ENCODE results near the gene CCDC9B.

DNA sequence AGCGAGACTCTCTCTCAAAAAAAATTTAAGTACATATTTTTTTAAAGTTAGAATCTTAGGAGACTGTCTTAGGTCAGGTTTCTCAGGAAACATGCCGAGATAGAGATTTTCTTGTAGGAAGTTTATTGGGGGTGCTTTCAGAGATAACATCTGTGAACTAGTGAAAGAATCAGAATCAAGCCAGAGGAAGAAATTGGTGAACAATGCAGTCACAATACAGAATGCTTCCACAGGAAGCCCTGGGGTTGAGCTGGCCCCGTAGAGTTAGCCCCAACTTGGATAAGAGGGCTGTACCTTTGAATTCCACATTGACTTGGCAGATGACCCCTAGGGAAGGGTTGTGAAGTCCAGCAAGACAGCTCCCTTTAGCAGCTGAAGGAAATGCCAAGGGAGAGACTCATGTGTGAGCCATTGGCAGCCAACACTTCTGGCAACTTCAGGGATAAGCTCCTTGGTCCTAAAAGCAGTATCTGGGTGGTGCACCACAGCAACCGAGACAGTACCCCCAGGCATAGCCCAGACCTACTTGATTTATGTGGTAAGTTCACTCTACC lies 25.9 kb downstream of the CCDC9B start:
- TF ChIP-seq CTCF (IDR thresholded peaks at IDR 0.05; ENCODE audit: insufficient read depth, low read length) (no peak), POLR2AphosphoS5 (IDR thresholded peaks at IDR 0.05; ENCODE audit: low read depth) (no peak), GABPA (IDR thresholded peaks at IDR 0.05; ENCODE audit: low read depth) (no peak), SPI1 (IDR thresholded peaks at IDR 0.05; ENCODE audit: borderline replicate concordance, low read depth) (no peak)
- TF ChIP-seq, protein P1, sequence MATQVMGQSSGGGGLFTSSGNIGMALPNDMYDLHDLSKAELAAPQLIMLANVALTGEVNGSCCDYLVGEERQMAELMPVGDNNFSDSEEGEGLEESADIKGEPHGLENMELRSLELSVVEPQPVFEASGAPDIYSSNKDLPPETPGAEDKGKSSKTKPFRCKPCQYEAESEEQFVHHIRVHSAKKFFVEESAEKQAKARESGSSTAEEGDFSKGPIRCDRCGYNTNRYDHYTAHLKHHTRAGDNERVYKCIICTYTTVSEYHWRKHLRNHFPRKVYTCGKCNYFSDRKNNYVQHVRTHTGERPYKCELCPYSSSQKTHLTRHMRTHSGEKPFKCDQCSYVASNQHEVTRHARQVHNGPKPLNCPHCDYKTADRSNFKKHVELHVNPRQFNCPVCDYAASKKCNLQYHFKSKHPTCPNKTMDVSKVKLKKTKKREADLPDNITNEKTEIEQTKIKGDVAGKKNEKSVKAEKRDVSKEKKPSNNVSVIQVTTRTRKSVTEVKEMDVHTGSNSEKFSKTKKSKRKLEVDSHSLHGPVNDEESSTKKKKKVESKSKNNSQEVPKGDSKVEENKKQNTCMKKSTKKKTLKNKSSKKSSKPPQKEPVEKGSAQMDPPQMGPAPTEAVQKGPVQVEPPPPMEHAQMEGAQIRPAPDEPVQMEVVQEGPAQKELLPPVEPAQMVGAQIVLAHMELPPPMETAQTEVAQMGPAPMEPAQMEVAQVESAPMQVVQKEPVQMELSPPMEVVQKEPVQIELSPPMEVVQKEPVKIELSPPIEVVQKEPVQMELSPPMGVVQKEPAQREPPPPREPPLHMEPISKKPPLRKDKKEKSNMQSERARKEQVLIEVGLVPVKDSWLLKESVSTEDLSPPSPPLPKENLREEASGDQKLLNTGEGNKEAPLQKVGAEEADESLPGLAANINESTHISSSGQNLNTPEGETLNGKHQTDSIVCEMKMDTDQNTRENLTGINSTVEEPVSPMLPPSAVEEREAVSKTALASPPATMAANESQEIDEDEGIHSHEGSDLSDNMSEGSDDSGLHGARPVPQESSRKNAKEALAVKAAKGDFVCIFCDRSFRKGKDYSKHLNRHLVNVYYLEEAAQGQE (IDR thresholded peaks at IDR 0.05; ENCODE audit: insufficient replicate concordance, low read depth), result no peak

All from HL-60 (cell line).